WTC11 (cell line): ENCODE results near the gene GSK3B.

Experiments
- CBFB ChIP-seq: sonication (generic); formaldehyde crosslinking; IDR thresholded peaks from 2 replicates; pipeline ENCODE4 v1.8.1; 2022; ENCODE audit warnings: mild to moderate bottlenecking, low read depth, missing genetic modification reagents
- SOX15 ChIP-seq: fragments of 250-450 bp; sonication (Bioruptor Pico); IDR thresholded peaks from 2 replicates; pipeline ENCODE4 v1.9.0; 2021; ENCODE audit warnings: mild to moderate bottlenecking
- ZNF423 ChIP-seq: fragments of 250-450 bp; sonication (Bioruptor Pico); IDR thresholded peaks from 2 replicates; pipeline ENCODE4 v2.1.2; 2022; ENCODE audit warnings: mild to moderate bottlenecking, moderate library complexity
- TF ChIP-seq, protein P1 (sequence below): fragments of 200-600 bp; IDR thresholded peaks from 2 replicates; pipeline ENCODE4 v1.8.0; 2022; ENCODE audit warnings: antibody characterized with exemption
- TF ChIP-seq, protein P2 (sequence below): sonication (generic); formaldehyde crosslinking; IDR thresholded peaks from 2 replicates; pipeline ENCODE4 v1.8.0; 2022; ENCODE audit warnings: mild to moderate bottlenecking, missing genetic modification reagents
- TF ChIP-seq, protein P3 (sequence below): sonication (generic); formaldehyde crosslinking; IDR thresholded peaks from 2 replicates; pipeline ENCODE4 v1.8.1; 2023; ENCODE audit warnings: mild to moderate bottlenecking, missing genetic modification reagents, moderate library complexity

DNA sequence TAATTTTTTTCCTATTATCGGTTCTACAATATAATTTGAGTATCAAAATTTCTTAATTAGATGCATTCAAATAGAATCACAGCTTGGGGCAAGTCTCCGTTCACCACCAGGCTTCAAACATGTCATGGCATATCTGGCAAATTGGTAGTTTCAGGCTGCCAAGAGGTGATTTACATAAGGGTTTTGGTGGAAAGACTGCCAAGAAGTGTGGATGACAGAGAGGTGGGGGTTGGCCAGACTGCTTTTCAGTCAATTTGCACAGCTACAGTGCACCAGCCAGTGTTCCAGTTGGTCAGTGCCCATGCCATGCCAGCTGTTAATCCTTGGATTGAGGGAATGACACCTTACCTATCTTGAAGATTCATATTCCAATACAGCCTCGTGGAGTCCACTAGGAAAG, 8.4 kb upstream of the GSK3B start:
- TF ChIP-seq, protein P1, sequence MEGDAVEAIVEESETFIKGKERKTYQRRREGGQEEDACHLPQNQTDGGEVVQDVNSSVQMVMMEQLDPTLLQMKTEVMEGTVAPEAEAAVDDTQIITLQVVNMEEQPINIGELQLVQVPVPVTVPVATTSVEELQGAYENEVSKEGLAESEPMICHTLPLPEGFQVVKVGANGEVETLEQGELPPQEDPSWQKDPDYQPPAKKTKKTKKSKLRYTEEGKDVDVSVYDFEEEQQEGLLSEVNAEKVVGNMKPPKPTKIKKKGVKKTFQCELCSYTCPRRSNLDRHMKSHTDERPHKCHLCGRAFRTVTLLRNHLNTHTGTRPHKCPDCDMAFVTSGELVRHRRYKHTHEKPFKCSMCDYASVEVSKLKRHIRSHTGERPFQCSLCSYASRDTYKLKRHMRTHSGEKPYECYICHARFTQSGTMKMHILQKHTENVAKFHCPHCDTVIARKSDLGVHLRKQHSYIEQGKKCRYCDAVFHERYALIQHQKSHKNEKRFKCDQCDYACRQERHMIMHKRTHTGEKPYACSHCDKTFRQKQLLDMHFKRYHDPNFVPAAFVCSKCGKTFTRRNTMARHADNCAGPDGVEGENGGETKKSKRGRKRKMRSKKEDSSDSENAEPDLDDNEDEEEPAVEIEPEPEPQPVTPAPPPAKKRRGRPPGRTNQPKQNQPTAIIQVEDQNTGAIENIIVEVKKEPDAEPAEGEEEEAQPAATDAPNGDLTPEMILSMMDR: no peak
- TF ChIP-seq, protein P2, sequence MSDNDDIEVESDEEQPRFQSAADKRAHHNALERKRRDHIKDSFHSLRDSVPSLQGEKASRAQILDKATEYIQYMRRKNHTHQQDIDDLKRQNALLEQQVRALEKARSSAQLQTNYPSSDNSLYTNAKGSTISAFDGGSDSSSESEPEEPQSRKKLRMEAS (CRISPR knock-in tag): no peak
- TF ChIP-seq, protein P3, sequence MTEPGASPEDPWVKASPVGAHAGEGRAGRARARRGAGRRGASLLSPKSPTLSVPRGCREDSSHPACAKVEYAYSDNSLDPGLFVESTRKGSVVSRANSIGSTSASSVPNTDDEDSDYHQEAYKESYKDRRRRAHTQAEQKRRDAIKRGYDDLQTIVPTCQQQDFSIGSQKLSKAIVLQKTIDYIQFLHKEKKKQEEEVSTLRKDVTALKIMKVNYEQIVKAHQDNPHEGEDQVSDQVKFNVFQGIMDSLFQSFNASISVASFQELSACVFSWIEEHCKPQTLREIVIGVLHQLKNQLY (CRISPR knock-in tag): no peak
- TF ChIP-seq ZNF423 (CRISPR knock-in tag) (no peak), CBFB (no peak), SOX15 (CRISPR knock-in tag) (no peak)
